CD1c-positive myeloid dendritic cell (primary cell): Measurements from ENCODE around the gene SCGB1A1.
A peak's percentile ranks its signal among the peaks of the same experiment; 100 is the strongest.

Experiments used
- DNase-seq: peaks from one replicate; pipeline ENCODE4 v3.0.0-alpha.2; 2016; ENCODE audit errors: extremely low spot score

The SCGB1A1 gene

DNA sequence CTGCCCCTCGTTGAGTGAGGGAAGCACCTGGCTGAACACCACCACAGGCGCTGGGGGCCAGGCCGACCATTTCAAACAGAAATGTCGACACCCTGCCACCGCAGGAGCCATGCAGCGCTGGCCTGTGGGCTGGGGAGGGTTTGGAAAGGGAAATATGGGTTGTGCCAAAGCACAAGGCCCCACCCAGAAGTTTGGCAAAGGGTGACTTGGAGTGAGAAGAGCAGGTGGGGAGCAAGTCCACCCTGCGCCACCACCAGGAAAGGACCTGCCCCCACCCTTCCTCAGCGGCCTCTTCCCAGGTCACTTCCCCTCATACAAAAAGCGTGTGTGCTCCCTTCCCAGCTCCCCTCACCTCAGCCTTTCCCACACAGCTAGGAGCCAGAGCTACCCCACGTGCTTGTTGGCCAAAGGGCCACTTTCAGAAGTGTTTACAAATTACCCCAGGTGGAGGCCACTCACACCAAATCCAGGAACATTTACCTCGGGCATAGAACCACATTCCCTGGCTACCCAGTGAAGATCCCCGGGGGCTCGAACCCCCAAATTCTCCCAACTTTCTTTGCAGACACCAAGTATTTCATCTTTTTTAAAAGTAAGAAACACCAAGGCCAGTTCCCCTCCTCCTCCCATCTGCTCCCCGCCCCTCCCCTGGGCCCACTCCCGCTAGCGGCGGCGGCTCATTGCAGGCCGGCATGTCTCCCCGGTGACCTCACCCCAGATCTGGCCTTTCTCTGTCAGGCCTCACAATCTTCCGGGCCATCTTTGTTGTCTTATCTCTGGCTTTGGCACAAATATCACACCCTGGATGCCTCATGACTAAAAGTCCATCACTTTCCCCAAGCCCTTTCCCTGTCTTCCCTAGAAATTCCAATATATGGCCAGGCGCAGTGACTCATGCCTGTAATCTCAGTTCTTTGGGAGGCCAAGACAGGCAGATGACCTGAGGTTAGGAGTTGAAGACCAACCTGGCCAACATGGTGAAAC is 20.5 kb upstream of the SCGB1A1 start:
- no peak for DNase-seq

DNA sequence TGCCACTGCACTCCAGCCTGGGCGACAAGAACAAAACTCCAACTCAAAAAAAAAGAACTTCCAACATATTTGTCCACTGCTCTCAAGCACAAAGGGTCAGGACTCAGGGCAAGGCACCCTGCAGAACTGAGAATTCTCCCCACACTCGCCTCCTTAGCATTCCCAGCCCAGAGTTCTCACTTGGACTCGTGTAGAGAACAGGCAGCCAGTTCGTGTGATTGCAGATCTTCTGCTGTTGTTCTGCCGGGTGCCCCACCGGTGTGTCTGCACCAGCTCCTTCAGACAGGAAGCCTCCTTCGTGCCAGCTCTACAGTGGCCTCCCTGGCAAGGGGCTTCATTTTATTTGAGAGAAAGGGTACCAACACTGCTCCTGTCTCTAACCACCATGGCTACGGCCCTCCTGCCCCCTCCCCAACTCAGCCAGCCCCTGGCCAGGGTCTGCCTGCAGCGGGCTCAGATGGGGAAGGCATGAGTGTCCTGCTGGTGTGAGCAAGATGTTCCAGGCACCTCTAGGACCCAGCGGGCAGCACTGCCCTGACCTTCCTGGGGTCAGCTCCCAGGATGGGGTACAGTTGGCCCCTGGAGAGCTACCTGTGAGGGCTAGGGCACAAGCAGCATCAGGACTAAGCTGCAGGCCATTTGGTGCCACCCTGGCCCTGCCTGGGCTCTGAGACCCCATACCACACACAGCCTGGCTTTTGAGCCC is 19.5 kb upstream of the SCGB1A1 start:
- no peak for DNase-seq

DNA sequence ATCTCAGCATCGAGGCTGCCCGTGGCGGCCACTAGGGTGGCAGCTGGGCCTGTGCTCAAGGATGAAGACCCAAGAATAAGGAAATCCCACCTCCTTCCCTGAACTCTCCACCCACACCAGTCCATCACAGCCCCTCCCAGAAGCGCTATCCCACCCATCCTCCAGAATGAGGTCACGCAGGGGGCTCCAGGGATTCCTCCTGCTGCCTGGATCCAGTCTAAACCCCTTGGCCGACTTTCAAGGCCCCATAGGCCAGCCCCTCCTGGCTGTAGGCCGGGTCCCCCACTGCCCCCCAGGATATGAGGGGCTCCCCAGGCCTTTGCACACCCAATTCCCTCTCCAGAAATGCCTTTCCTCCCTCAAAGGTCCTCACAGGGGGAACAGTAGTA is 19.0 kb upstream of the SCGB1A1 start:
- DNase-seq, result no peak

DNA sequence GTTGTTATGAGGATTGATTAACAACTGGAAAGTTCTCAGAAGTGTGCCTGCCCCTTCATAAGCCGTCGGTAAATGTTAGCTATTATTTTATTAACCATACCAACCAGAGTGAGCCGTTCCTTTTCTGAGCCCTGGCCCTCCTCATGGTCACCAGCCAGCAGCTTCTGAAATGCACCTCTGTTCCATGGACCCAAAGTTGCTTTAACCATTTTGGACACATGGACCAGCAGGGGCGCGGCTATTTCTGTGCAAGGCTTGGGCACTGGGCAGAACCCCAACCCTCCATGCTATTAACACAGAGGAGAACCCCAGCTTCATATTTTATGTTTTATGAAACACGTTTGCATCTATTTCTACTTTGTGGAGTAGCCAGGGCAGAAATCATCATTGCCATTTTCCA is 18.6 kb upstream of the SCGB1A1 start:
- DNase-seq, result no peak

DNA sequence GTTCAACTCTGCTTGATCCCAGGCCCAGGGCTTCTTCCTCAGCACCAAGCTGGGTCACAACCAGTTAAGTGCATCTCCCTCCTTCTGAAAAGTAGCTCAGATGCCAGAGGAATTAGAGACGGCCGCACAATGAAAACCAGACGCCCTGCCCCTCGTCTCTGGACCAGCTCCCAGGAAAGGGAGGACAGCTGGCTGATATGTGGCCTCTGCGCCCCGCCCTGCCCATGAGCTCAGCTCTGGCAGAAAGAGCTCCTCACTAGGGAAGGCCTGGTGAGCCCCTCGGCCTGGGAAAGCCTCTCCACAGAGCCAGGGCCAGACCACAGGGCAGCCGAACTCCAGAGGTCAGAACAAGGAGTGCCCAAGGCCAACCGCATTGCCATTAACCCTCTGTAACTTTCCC is 18.1 kb upstream of the SCGB1A1 start:
- DNase-seq, result no peak

DNA sequence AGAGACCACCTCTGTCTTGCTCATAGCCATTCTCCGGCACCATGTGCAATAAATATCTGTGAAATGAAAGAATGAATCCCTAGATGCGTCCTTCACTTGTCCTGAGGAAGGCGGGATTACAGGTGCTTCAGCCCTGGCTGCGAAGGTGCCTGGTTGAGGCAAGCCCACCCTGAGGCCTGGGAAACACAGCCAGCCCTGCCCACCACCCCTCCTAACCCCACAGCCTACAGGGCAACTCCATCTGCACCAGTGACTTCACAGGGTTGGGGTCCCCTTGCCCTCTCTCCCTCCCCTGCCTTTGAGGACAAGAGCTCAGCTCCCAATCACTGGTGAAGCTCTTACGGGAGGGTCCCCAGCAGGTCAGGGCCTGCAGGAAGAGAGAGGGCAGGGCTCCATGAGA is 17.5 kb upstream of the SCGB1A1 start:
- DNase-seq, result no peak

DNA sequence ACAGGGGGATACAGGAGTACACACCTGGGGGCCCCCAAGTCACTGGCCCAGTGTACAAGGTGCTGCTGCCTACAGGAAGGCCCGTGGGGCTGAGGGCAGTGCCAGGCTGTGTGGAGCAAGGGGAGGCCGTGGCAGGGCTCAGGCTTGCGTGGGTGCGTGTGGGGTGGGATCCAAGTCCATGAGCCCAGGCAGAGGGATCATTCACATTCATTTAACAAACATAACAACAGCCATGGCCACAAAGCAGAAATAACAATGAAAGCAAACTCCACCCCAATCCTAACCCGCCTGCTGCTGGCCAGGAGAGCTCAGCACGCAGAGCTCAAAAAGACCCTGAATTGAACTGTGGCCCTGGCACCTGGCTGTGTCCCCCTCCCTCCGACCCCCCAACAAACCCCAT is 17.0 kb upstream of the SCGB1A1 start:
- no peak for DNase-seq

DNA sequence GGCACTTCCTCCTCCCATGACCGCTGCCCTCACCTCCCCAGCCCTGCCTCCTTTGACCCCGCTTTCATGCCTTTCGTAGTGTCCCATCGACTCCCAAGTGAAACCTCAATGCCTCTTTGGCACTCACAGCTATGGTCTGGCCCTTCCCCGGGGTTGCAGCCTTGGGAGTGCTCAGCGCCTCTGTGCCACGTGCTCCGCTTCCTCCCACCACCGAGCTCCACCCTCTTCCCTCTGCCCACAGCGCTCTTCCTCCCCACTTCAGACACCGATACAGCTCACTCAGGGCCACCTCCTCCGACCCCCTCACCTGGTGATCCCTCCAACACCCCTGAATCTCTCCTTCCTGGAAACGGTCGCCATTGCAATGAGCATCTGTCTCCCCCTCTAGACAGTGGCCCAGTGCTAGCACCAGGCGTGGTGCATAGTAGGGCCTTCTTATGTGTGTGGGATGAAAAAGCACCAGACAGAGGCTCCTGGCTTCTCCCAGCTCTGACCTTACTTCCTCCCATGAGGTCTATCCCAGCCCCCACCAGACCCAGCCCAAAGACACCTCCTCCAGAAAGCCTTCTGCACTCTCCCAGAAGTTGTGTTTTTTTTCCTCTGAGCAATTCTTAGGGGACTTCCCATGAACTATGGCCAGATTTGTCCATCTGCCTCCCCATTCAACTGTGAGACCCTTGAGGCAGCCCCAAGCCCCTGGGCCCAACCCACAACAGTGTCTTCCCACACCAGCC is 16.4 kb upstream of the SCGB1A1 start:
- DNase-seq, result peak; percentile 57

DNA sequence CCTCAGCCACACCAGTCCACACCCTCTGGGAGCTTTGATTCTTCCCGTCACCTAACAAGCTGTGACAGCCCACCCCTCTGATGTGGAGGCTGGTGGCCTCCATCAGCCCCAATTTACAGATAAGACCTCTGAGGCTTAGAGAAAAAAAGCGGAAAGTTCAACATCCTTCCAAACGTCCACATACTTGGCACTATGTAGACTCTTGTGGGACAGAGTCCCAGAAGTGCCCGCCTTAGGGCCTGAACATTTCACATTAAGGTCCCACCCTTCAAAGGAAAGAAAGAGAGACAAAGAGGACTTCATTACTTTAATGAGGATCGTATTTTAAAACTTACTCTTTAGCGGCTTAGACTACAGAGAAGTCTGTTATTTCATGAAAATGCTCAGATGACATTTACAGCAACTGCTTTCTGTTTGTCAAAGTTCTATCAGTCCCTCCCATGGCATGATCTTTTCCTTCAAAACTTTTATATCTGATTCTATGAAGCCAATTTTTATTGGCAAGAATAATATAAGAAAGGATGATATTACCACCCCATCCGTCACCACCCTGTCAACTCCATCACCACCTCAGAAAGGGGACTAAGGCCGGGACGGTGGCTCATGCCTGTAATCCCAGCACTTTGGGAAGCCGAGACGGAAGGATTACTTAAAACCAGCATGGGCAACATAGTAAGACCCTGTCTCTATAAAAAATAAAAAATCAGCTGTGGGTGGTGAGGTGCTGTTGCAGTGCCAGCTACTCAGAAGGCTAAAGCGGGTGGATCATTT is 15.7 kb upstream of the SCGB1A1 start:
- DNase-seq, result no peak

DNA sequence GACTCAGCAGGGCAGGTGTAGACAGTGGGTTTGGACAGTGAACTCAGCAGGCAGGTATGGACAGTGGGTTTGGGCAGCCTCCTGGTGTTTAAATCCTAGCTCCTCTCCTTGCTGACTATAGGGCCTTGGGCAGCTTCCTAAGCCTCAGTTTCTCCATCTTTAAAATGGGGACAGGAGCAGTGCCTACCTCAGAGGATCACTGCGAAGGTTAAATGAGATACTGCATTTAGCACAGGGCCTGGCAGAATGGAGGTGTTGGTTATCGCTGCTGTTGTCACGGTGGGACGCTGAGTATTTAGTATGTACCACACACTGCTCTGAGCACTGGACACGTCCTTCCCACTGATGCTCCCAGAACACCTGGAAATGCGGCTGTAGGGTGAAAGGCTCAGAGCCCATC is 14.4 kb upstream of the SCGB1A1 start:
- DNase-seq, result no peak

DNA sequence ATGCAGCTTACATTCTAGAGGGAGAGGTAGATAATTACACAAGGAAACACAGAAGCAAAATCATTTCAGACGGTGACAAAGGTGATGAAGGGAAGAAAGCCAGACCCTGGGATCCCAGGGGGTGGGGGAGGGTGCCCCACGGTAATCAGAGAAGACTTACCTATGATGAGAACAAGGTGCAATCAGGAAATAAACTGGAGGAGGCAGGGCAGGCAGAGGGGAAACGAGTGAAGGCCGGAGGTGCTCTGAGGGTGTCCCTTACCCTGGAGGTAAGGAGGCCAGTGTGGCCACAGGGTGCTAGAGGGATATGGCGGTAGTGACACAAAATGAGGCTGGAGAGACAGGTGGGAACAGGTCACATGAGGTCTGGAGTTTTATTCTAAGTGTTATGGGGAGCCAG is 13.9 kb upstream of the SCGB1A1 start:
- no peak for DNase-seq

DNA sequence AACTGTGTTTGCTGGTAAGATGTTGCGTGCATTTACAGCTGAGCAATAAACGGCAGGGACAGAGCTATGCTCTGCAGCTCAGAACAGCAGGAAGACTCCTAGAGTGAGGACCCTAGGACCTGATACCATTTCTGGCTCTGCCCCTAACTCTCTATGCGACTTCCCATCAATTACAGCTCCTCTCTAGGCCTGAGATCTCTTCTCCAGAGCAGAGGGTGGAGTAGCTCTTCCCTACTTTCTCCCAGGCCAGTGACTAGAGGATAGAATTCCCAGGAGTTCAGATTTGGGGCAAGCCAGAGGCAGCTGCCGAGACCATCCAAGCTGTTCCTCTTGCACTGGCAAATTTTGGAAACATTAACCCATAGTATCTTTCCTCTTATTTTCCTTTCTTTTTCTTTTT is 12.8 kb upstream of the SCGB1A1 start:
- DNase-seq, result no peak

DNA sequence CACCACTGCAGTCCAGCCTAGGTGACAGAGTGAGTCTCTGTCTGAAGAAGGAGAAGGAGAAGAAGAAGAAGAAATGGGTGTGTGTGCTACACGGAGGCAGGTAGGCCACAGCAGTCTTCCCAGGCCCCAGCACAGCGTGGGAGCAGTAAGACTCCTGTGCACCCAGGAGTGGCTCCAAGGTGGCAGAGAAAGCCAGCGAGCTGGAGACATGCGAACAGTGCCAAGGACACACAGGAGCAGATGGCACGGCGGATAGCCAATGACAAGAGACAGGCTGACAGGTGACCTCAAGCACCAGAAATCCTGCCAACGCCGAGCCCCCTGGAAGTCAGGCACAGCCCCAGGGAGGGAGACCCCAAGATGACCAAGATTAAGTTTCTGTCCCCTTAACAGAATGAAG is 9.0 kb upstream of the SCGB1A1 start:
- DNase-seq, result no peak

DNA sequence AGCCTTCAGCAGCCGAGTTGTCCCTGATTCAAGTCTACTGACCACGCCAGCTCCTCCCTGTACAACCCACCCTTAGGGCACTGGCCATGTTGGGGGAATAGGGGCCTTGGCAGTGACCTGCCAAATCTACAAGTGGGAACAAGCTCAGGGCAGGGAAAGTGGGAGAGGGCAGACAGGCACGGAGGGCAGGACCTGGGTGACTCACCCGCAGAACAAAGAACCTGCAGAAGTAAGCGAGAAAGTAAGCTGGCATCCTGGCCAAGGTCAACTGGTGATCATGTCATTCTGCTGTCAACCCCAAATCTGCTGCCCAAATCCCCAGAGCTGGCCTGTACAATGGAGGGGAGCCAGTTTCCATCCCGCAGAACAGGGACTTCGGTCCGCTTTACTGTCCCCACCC is 7.9 kb upstream of the SCGB1A1 start:
- no peak for DNase-seq

DNA sequence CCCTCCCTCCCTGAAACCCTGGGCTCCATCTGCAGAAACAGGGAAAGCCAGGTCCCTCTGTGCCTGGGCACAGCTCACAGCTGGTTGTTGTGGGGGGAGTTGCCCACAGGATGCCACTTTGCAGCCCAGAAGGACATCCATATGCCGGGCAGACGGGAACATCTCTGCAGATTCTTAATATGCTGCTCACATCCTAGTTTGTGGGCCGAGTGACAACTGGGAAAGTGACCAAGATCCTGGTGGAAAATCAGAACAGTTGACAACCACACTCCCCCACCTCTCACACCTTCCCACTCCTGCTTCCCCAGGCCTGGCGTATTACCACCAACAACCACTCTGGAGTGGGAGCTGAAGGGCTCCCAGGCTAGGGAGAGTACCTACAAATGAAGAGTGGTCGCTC is 7.3 kb upstream of the SCGB1A1 start:
- no peak for DNase-seq

DNA sequence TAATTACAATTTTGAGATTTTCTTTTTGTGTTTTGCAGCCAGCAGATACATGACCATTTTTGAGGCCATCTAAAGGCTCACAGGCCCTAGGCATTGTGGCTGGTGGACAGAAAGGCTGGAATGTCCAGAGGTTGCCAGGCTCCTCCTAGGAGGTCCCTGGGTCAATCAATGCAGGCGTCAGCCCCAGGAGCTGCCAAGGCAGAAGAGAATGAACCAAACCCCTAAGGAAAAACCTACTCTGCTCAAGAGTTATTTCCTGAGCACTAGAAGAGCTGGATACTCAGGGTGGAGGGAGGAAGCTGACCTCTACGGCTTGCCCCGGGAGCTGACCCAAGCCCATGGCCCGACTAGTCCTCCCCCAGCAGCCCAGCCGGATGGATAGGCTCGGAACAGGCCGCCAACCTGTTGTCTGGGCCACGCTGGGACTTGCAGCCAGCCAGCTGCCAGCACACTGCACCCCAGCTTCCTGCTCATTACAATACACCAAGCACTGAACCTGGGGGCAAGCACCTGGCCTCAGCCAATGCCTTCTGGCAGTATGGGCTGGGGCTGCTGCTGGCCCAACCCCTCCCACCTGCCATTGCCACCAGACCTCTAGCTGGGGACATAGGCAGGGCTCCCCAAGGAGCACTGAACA is 5.7 kb upstream of the SCGB1A1 start:
- DNase-seq, result no peak

DNA sequence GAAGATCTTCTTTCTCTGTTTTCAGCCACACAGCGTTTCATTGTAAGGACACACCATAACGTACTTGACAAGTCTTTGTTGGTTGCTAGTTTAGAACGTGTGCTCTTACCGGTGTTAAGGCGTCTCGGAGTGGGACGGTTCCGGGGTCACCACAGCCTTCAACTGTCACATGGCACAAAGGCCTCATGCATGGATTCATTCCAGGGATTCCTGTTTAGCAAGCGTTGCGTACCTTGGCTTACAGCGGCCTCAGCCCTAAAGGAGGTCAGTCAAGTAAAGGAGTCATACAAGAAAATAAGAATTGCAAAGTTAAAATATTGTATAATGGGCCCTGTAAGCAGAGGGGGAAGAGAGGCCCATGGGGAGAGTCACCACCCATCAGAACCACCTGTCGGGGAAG is 2.2 kb upstream of the SCGB1A1 start:
- no peak for DNase-seq

DNA sequence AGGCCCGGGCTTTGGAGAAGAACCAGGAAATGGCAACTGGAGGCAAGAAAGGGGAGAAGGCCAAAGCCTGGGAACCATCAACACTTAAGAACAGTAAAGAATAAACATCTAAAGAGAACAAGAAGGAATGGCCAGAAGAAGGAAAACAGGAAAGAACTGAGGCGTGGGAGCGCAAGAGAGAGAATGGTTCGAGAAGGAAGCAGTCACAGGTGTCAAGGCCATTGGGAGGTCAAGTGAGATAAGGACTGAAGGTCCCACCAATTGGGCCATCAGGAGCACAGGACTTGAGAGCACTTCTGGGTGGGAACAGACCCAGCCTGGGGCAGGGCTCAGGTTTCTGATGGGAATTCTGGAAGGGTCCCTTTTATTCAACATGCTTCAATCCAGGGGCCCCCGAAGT is 697 bp upstream of the SCGB1A1 start:
- DNase-seq, result no peak

DNA sequence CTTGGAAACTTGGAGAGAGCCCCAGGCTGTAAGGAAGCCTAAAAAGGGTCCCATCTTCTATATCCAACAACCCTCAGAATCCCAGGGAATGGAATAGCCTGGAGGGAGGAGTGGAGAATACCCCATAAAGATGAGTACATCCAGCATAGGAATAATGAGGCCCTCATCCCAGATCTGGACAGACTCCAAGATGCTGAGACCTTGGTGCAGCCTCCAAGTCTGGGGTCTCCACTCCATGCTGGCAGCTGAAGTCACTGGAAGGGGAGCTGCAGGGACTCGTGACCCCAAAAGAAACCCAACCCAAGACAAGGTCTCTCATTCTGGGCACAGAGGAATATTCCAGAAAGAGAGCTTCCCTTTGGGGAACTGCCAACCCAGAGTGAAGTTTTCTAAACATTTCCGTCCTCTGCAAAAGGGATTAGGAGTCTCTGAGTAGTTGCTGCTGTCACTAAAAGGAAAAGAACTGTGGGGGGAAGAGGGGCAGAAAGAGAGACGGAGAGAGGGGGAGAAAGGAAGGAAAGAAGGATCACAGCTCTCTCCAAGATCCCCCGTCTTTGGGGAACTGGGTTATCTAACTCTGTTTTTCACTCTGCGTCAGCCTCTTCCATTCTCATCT is 589 bp downstream of the SCGB1A1 start:
- DNase-seq, result no peak

DNA sequence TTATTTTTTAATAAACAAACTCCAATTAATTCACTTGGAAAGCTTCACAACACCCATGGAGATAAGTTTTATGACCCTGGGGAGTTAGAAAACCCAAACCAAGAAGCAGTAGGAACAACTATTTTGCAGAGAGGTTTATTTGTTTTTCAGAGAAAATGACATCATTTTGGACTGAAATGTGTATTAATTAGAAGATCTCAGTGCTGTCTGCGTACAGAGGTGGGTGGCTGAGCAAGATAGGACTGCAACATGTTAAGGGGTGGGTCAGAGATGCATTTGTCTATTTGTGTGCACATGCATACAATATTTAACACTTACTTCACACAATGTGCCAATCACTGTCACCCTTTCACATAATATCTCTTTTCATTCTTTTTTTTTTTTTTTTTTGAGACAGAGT is 1.1 kb downstream of the SCGB1A1 start:
- DNase-seq, result no peak

DNA sequence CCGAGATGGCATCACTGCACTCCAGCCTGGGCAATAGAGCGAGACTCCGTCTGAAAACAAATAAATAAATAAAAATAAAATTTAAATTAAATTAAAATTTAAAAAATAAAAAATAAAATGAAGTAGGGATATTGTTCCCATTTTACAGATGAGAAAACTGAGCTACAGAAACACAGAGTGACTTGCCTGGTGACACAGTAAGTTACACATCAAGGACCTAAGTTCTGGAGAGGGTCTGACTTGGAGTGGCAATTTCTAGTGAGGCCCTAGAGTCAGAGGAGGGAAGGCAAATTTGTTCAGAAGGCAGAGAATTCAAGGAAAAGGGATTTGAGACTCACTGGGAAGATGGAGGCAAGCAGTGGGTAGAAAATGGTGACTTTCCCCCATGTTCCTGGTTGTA is 2.0 kb downstream of the SCGB1A1 start:
- DNase-seq, result no peak
